ENCODE measurements around the gene CFAP46. TPM values are rescaled to one million over a fixed set of nuclear protein-coding genes. Genes with fewer than 3 reads are reported as not detected.
A peak's percentile ranks its signal among the peaks of the same experiment; 100 is the strongest.

The CFAP46 gene
- total RNA-seq, 1 donor from 2014 or later, result 1.3 TPM

DNA sequence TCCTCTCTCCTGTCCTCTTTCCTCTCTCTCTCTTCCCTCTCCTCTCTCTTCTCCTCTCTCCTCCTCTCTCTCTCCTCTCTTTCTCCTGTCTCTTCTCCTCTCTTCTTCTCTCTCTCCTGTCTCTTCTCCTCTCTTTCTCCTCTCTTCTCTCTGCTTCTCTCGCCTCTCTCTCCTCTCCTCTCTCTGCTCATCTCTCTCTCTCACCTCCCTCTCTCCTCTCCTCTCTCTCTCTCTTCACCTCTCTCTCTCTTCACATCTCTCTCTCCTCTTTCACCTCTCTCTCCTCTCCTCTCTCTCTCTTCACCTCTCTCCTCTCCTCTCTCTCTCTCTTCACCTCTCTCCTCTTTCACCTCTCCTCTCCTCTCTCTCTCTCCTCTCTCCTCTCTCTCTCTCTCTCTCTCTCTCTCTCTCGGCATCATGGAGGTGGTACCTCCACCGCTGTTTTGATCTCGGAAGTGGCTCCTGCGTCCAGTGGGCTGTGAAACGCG, 30.1 kb downstream of the CFAP46 start:
- H3K27ac Mint-ChIP-seq (ENCODE audit: unreplicated experiment), result no peak overlapping the region
- H3K9ac ChIP-seq (ENCODE audit: low read length), result no peak overlapping the region
- DNase-seq (ENCODE audit: low read depth) (no peak), FAIRE-seq (no peak)
- H3K79me2 ChIP-seq (ENCODE audit: insufficient read depth, low read length), result no peaks in the 10 kb centered on the region
- peaks cover 9% of the 10 kb centered on the region for H3K27me3 Mint-ChIP-seq (ENCODE audit: low read depth, unreplicated experiment)
- H2AFZ ChIP-seq (ENCODE audit: low read depth, low read length), result no peak overlapping the region
- TF ChIP-seq, protein P1, sequence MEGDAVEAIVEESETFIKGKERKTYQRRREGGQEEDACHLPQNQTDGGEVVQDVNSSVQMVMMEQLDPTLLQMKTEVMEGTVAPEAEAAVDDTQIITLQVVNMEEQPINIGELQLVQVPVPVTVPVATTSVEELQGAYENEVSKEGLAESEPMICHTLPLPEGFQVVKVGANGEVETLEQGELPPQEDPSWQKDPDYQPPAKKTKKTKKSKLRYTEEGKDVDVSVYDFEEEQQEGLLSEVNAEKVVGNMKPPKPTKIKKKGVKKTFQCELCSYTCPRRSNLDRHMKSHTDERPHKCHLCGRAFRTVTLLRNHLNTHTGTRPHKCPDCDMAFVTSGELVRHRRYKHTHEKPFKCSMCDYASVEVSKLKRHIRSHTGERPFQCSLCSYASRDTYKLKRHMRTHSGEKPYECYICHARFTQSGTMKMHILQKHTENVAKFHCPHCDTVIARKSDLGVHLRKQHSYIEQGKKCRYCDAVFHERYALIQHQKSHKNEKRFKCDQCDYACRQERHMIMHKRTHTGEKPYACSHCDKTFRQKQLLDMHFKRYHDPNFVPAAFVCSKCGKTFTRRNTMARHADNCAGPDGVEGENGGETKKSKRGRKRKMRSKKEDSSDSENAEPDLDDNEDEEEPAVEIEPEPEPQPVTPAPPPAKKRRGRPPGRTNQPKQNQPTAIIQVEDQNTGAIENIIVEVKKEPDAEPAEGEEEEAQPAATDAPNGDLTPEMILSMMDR (IDR thresholded peaks at IDR 0.05; ENCODE audit: insufficient read depth, low read depth, low read length), result no peak
- no peak for TF ChIP-seq EZH2 (IDR thresholded peaks at IDR 0.05; ENCODE audit: insufficient read depth, low read length)
- no peaks in the 10 kb centered on the region for H3K9me3 ChIP-seq (ENCODE audit: insufficient read depth, low read depth, low read length)
- H3K4me1 Mint-ChIP-seq (ENCODE audit: low read depth, unreplicated experiment), result peaks cover 7% of the 10 kb centered on the region
- no peaks in the 10 kb centered on the region for H3K9me3 Mint-ChIP-seq (ENCODE audit: unreplicated experiment)
- no peaks in the 10 kb centered on the region for H3K27me3 ChIP-seq (ENCODE audit: insufficient read depth, low read length)
- H3K4me3 Mint-ChIP-seq (ENCODE audit: unreplicated experiment), result no peak overlapping the region
- H3K4me3 ChIP-seq (ENCODE audit: insufficient read depth, low read depth, low read length), result no peak overlapping the region
- no peak overlapping the region for H3K4me2 ChIP-seq (ENCODE audit: low read length)
- peaks cover 3% of the 10 kb centered on the region for H3K36me3 Mint-ChIP-seq (ENCODE audit: low read depth, unreplicated experiment)
- H3K27ac ChIP-seq (ENCODE audit: low read depth, low read length), result no peak overlapping the region
- H3K4me1 ChIP-seq (ENCODE audit: insufficient read depth, low read length), result no peaks in the 10 kb centered on the region
- no peaks in the 10 kb centered on the region for H3K36me3 ChIP-seq (ENCODE audit: insufficient read depth, low read length)
- no peaks in the 10 kb centered on the region for H4K20me1 ChIP-seq (ENCODE audit: insufficient read depth, low read length)

DNA sequence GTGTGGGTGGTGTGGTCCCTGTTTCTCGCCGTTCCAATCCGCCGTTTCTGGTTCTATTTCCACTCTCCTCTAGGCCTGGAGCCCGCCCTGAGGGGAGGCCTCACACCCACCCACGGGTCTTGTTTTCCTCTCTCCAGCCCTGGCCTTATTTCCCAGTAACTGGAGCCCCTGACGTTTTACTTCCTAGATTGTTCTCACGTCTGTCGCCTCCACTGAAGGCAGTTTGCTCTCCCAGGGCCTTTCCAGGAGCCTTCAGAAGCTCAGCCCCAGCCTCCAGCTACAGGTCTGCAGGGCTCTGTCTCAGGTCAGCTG, 30.6 kb downstream of the CFAP46 start:
- Mint-ChIP-seq H3K4me3 (ENCODE audit: unreplicated experiment) (no peak overlapping the region), H3K4me1 (ENCODE audit: low read depth, unreplicated experiment) (peaks cover 7% of the 10 kb centered on the region), H3K36me3 (ENCODE audit: low read depth, unreplicated experiment) (peaks cover 3% of the 10 kb centered on the region), H3K9me3 (ENCODE audit: unreplicated experiment) (no peaks in the 10 kb centered on the region), H3K27me3 (ENCODE audit: low read depth, unreplicated experiment) (peaks cover 9% of the 10 kb centered on the region), H3K27ac (ENCODE audit: unreplicated experiment) (no peak overlapping the region)
- no peaks in the 10 kb centered on the region for H3K36me3 ChIP-seq (ENCODE audit: insufficient read depth, low read length)
- H3K4me3 ChIP-seq (ENCODE audit: insufficient read depth, low read depth, low read length), result no peak overlapping the region
- H3K79me2 ChIP-seq (ENCODE audit: insufficient read depth, low read length), result no peaks in the 10 kb centered on the region
- no peak overlapping the region for H3K4me2 ChIP-seq (ENCODE audit: low read length)
- TF ChIP-seq, protein P1 (IDR thresholded peaks at IDR 0.05; ENCODE audit: insufficient read depth, low read depth, low read length), result no peak
- no peak for TF ChIP-seq EZH2 (IDR thresholded peaks at IDR 0.05; ENCODE audit: insufficient read depth, low read length)
- H2AFZ ChIP-seq (ENCODE audit: low read depth, low read length), result no peak overlapping the region
- no peak overlapping the region for H3K27ac ChIP-seq (ENCODE audit: low read depth, low read length)
- H3K27me3 ChIP-seq (ENCODE audit: insufficient read depth, low read length), result no peaks in the 10 kb centered on the region
- DNase-seq (ENCODE audit: low read depth) (no peak), FAIRE-seq (no peak)
- no peaks in the 10 kb centered on the region for H3K4me1 ChIP-seq (ENCODE audit: insufficient read depth, low read length)
- H4K20me1 ChIP-seq (ENCODE audit: insufficient read depth, low read length), result no peaks in the 10 kb centered on the region
- no peak overlapping the region for H3K9ac ChIP-seq (ENCODE audit: low read length)
- H3K9me3 ChIP-seq (ENCODE audit: insufficient read depth, low read depth, low read length), result no peaks in the 10 kb centered on the region

DNA sequence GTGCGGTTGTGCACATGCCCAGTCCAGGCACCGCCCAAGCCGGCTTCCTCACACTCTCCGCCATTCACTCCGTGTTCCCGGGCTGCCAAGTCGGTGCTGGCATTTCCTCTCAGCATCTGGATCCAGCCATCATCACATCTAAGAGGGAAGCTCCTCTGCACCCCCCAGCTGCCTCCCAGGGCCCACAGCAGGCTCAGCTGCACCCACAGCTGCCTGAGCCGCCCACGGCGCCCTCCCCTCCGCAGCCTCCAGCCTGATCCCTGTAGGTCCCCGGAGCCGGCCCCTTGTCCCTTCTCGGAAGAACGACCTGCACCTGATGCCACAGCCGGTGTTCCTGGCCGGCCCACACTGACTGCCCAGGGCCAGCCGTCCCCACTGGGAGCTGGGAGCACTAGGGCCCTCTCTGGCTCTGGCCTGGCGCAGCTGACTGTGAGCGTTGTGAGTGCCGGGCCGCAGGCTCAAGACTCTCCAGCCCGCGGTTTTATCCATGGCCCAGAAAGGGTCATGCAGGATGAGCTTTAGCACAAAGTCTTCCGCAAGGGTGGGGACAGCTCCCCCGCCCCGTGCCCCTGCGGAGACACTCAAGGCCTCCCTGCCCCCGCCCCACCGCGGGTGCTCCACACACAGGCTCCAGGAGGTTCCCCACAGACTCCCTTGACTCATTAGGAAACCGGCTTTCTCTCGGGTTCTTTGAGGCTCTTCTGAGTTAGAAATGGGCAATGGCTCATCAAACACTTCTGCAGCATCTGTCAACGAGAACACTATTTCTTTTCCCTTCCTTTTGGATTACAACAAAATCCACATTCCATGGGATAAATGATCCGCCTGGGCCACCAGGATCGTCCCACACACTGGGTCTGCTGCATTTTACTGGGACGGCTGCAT, 31.2 kb downstream of the CFAP46 start:
- Histone ChIP-seq H3K36me3 (ENCODE audit: insufficient read depth, low read length) (no peaks in the 10 kb centered on the region), H3K27me3 (ENCODE audit: insufficient read depth, low read length) (no peaks in the 10 kb centered on the region), H3K4me1 (ENCODE audit: insufficient read depth, low read length) (no peaks in the 10 kb centered on the region), H3K9me3 (ENCODE audit: insufficient read depth, low read depth, low read length) (no peaks in the 10 kb centered on the region), H2AFZ (ENCODE audit: low read depth, low read length) (no peak overlapping the region), H3K4me2 (ENCODE audit: low read length) (no peak overlapping the region), H3K9ac (ENCODE audit: low read length) (no peak overlapping the region), H3K4me3 (ENCODE audit: insufficient read depth, low read depth, low read length) (no peak overlapping the region), H3K27ac (ENCODE audit: low read depth, low read length) (no peak overlapping the region), H3K79me2 (ENCODE audit: insufficient read depth, low read length) (no peaks in the 10 kb centered on the region), H4K20me1 (ENCODE audit: insufficient read depth, low read length) (no peaks in the 10 kb centered on the region)
- Mint-ChIP-seq H3K27me3 (ENCODE audit: low read depth, unreplicated experiment) (peaks cover 7% of the 10 kb centered on the region), H3K4me3 (ENCODE audit: unreplicated experiment) (no peak overlapping the region), H3K4me1 (ENCODE audit: low read depth, unreplicated experiment) (peaks cover 7% of the 10 kb centered on the region), H3K27ac (ENCODE audit: unreplicated experiment) (no peak overlapping the region), H3K36me3 (ENCODE audit: low read depth, unreplicated experiment) (peaks cover 3% of the 10 kb centered on the region), H3K9me3 (ENCODE audit: unreplicated experiment) (no peaks in the 10 kb centered on the region)
- FAIRE-seq (peak; percentile 60), DNase-seq (ENCODE audit: low read depth) (no peak)
- no peak for TF ChIP-seq EZH2 (IDR thresholded peaks at IDR 0.05; ENCODE audit: insufficient read depth, low read length)
- TF ChIP-seq, protein P1 (IDR thresholded peaks at IDR 0.05; ENCODE audit: insufficient read depth, low read depth, low read length), result no peak

Data from astrocyte (in vitro differentiated cells and primary cell).